Subcutaneous abdominal adipose tissue (tissue), 5 donors: Measurements from ENCODE around the gene ABCC9.

Source experiments
- H3K27ac ChIP-seq: one replicate; pipeline ENCODE4 v1.7.0; 2013; ENCODE audit warnings: low read depth, mild to moderate bottlenecking, inconsistent platforms, low read length, moderate library complexity
- H3K27me3 ChIP-seq, 5 donors: one replicate each; pipeline ENCODE4 v1.7.0; 2013; ENCODE audit warnings: low read length in 5 of 5, inconsistent platforms in 1 of 5; ENCODE audit not compliant: control insufficient read depth in 5 of 5, insufficient read depth in 4 of 5
- H3K36me3 ChIP-seq, 5 donors: one replicate each; pipeline ENCODE4 v1.7.0; 2013; ENCODE audit warnings: low read length in 5 of 5; ENCODE audit not compliant: control insufficient read depth in 5 of 5, insufficient read depth in 5 of 5
- H3K4me1 ChIP-seq, 5 donors: one replicate each; pipeline ENCODE4 v1.7.0; 2013; ENCODE audit warnings: low read length in 5 of 5, mild to moderate bottlenecking in 3 of 5, moderate library complexity in 1 of 5; ENCODE audit not compliant: control insufficient read depth in 5 of 5, insufficient read depth in 5 of 5
- H3K4me3 ChIP-seq, 5 donors: one replicate each; pipeline ENCODE4 v1.7.0; 2013; ENCODE audit warnings: low read length in 5 of 5, low read depth in 1 of 5
- H3K9ac ChIP-seq, 5 donors: one replicate each; pipeline ENCODE4 v1.7.0; 2013; ENCODE audit warnings: low read length in 5 of 5, mild to moderate bottlenecking in 4 of 5, moderate library complexity in 3 of 5
- H3K9me3 ChIP-seq, 5 donors: one replicate each; pipeline ENCODE4 v1.7.0; 2013; ENCODE audit warnings: low read length in 5 of 5; ENCODE audit not compliant: control insufficient read depth in 5 of 5
- donor health status: healthy.
- donor health status: healthy.
- donor health status: healthy.
- donor health status: healthy.
- donor health status: healthy.

The ABCC9 gene

GRCh38 chr12:21773806-21774205, 167.4 kb downstream of the ABCC9 start:
- H3K9ac ChIP-seq, result peak overlapping the region in 4 of 5 donors; percentile 12 to 62 (median 23)
- peaks cover 0 to 4% (median 0%) of the 10 kb centered on the region in 5 donors for H3K27me3 ChIP-seq
- peaks cover 0 to 27% (median 23%) of the 10 kb centered on the region in 5 donors for H3K4me1 ChIP-seq
- H3K36me3 ChIP-seq, result peaks cover 0 to 2% (median 0%) of the 10 kb centered on the region in 5 donors
- H3K27ac ChIP-seq, result peak overlapping the region; percentile 42
- peak overlapping the region; percentile 59 to 79 (median 66) for H3K4me3 ChIP-seq
- H3K9me3 ChIP-seq, result no peaks in the 10 kb centered on the region

DNA sequence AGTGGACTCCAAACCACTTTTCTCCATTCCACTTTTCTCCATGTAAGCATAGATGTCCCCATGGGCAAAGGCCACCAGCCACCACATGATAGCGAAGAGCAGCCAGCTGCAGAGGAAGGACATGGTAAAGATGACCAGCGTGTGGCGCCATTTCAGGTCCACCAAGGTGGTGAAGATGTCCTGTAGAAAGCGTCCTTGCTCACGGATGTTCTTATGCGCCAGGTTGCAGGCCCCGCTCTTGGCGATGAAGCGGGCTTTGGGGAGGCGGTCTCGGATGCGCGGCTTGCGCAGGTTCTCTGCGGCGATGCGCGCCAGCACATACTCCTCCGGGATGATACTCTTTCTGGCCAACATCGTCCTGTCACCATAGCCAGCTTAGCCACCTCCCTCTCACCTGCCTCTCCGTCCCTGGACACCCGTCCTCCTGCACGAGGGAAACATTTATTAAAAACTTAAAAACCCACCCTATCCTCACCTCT, 167.9 kb downstream of the ABCC9 start:
- Histone ChIP-seq H3K9me3 (no peaks in the 10 kb centered on the region), H3K4me1 (peaks cover 0 to 24% (median 21%) of the 10 kb centered on the region in 5 donors), H3K27ac (peak overlapping the region; percentile 42), H3K9ac (peak overlapping the region in 2 of 5 donors; percentile 14 to 32), H3K36me3 (peaks cover 0 to 2% (median 0%) of the 10 kb centered on the region in 5 donors), H3K4me3 (peak overlapping the region; percentile 59 to 79 (median 66)), H3K27me3 (peaks cover 0 to 4% (median 0%) of the 10 kb centered on the region in 5 donors)

DNA sequence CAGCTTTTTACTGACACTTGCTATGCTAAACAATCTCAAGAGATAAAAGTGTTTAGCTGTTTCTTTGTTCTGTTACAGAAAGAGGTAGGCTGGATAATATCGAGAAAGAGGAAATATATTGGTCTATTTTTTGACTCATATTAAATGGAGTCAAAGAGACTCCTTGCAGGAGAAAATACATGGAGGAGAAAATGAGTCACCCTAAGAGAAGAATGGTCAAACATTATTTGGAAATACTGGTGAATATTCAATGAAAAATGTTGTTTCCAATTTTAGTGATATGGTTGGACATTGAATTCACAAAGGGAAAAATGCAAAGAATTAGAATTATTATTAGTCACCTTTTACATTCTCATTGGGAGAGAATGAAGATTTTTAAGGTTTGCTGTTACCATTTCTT, 169.9 kb downstream of the ABCC9 start:
- peak overlapping the region; percentile 31 for H3K27ac ChIP-seq
- H3K4me3 ChIP-seq, result peak overlapping the region in 1 of 5 donors; percentile 1
- peaks cover 0 to 4% (median 0%) of the 10 kb centered on the region in 5 donors for H3K36me3 ChIP-seq

GRCh38 chr12:21769307-21769706, 171.9 kb downstream of the ABCC9 start:
- H3K27me3 ChIP-seq, result peaks cover 0 to 4% (median 0%) of the 10 kb centered on the region in 5 donors
- no peaks in the 10 kb centered on the region for H3K9me3 ChIP-seq
- H3K4me3 ChIP-seq, result no peak overlapping the region
- no peak overlapping the region for H3K27ac ChIP-seq
- no peak overlapping the region for H3K9ac ChIP-seq
- peaks cover 0 to 14% (median 10%) of the 10 kb centered on the region in 5 donors for H3K4me1 ChIP-seq
- peaks cover 5 to 14% (median 8%) of the 10 kb centered on the region in 5 donors for H3K36me3 ChIP-seq

More for the DNA sequence above, 169.9 kb downstream of the ABCC9 start:
- H3K4me1 ChIP-seq, result peaks cover 0 to 24% (median 21%) of the 10 kb centered on the region in 5 donors
- H3K27me3 ChIP-seq, result peaks cover 0 to 4% (median 0%) of the 10 kb centered on the region in 5 donors
- H3K9ac ChIP-seq, result no peak overlapping the region
- no peaks in the 10 kb centered on the region for H3K9me3 ChIP-seq

DNA sequence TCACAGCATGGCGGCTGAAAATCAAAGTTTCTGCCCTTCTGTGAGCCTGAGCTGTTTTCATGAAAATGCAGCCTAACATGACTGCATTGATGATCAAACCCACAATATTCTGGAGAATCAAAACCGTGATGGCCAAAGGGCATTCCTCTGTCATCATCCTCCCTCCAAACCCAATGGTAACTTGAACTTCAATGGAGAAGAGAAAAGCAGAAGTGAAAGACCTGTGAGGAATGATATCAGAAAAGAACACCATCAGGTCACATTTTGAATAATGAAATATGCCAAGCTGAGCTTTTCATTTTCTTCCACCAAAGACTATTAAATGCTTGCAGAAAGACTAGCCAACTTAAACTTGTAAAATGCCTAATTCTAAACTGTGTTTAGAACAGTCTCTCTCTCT, 174.8 kb downstream of the ABCC9 start:
- Histone ChIP-seq H3K4me1 (no peaks in the 10 kb centered on the region), H3K36me3 (peaks cover 5 to 14% (median 8%) of the 10 kb centered on the region in 5 donors), H3K27ac (no peak overlapping the region), H3K9ac (no peak overlapping the region), H3K27me3 (no peaks in the 10 kb centered on the region), H3K4me3 (no peak overlapping the region), H3K9me3 (no peaks in the 10 kb centered on the region)

DNA sequence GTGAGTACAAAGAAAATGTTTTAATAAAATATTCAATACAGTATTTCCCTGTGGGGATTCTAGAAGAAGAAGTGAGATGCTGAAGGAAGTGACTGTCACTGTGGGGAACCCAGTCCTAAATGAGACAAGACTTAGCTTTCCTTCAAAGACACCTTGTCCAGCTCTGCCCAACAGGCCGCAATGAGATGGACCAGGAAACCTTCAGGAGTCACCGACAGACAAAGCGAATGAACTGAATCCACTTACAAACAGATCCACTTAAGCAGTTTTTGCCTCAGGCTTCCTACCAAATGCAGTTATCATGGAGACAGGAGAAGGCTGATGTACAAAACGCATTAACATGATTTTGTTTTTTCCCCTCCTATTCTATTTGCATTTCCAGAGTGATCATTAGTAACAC, 176.3 kb downstream of the ABCC9 start:
- Histone ChIP-seq H3K4me1 (no peaks in the 10 kb centered on the region), H3K4me3 (no peak overlapping the region), H3K36me3 (peaks cover 5 to 14% (median 8%) of the 10 kb centered on the region in 5 donors), H3K9me3 (no peaks in the 10 kb centered on the region), H3K27ac (no peak overlapping the region), H3K27me3 (no peaks in the 10 kb centered on the region), H3K9ac (no peak overlapping the region)

DNA sequence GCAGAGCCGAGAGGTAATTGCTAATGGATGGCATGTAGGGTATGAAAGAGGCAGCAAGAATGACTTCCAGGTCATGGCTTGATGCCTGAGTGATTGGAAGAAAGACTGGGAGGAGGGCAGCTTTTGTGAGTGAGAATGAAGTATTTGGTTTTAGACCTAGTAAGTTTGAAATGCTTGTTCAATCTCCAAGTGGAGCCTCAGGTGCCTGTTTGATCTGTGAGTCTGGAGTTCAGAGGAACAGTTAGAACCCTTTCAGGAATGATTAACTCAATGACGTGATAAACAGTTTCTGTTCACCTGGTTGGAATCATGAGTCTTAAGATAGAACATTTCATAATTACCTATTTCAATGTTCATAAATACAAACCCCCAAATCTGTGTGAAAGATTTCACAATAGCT, 177.2 kb downstream of the ABCC9 start:
- Histone ChIP-seq H3K27me3 (no peaks in the 10 kb centered on the region), H3K9ac (no peak overlapping the region), H3K36me3 (peaks cover 5 to 13% (median 8%) of the 10 kb centered on the region in 5 donors), H3K4me1 (no peaks in the 10 kb centered on the region), H3K27ac (no peak overlapping the region), H3K4me3 (no peak overlapping the region), H3K9me3 (no peaks in the 10 kb centered on the region)

DNA sequence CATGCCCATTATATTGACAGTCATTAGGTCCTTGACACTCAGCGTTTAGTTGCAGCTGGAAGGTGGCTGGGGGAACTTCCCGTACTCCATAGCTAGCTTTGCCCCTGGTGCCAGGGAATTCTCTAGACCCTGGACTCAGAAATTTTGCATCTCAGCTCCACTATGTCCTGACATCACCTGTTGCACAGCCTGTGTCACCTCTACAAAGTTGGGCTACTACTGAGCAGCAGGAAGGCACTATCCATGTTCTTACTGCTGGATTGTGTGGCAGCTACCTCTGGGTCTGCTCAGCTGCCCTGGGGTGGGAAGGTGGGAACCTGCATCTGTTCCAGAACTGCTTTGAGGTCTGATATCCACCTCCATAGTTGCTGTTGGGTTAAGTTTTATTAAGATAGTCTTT, 177.7 kb downstream of the ABCC9 start:
- H3K4me1 ChIP-seq, result no peaks in the 10 kb centered on the region
- H3K9ac ChIP-seq, result no peak overlapping the region
- no peaks in the 10 kb centered on the region for H3K9me3 ChIP-seq
- H3K4me3 ChIP-seq, result no peak overlapping the region
- H3K27me3 ChIP-seq, result no peaks in the 10 kb centered on the region
- H3K27ac ChIP-seq, result no peak overlapping the region
- peaks cover 5 to 12% (median 8%) of the 10 kb centered on the region in 5 donors for H3K36me3 ChIP-seq

- H3K9ac ChIP-seq, result no peak overlapping the region
- no peak overlapping the region for H3K27ac ChIP-seq
- no peaks in the 10 kb centered on the region for H3K4me1 ChIP-seq
- H3K36me3 ChIP-seq, result no peaks in the 10 kb centered on the region
- no peak overlapping the region for H3K4me3 ChIP-seq
- no peaks in the 10 kb centered on the region for H3K27me3 ChIP-seq
- no peaks in the 10 kb centered on the region for H3K9me3 ChIP-seq
These were observed 181.5 kb downstream of the ABCC9 start for GRCh38 chr12:21759737-21760136.

- no peaks in the 10 kb centered on the region for H3K4me1 ChIP-seq
- no peaks in the 10 kb centered on the region for H3K27me3 ChIP-seq
- no peak overlapping the region for H3K4me3 ChIP-seq
- no peaks in the 10 kb centered on the region for H3K36me3 ChIP-seq
- no peak overlapping the region for H3K9ac ChIP-seq
- H3K27ac ChIP-seq, result no peak overlapping the region
- H3K9me3 ChIP-seq, result no peaks in the 10 kb centered on the region
These were observed 183.5 kb downstream of the ABCC9 start for GRCh38 chr12:21757735-21758134.
